ENCODE measurements around the gene TUBA4B. TPM values are rescaled to one million over a fixed set of nuclear protein-coding genes. Genes with fewer than 3 reads are reported as not detected.

The TUBA4B gene
- total RNA-seq, 1 donor from 2014 or later = not detected

- DNase-seq (ENCODE audit: low spot score) = no peak
- Mint-ChIP-seq H3K36me3 (ENCODE audit: low read depth) (peaks cover 73% of the 10 kb centered on the region), H3K27ac (no peak overlapping the region), H3K4me1 (ENCODE audit: low read depth) (peaks cover 43% of the 10 kb centered on the region), H3K4me3 (ENCODE audit: low read depth) (no peak overlapping the region), H3K27me3 (ENCODE audit: low read depth) (no peaks in the 10 kb centered on the region), H3K9me3 (no peaks in the 10 kb centered on the region)
- intact Hi-C loops (cut with micrococcal nuclease) = no loop called here
These were observed 40.0 kb upstream of the TUBA4B start for GRCh38 chr2:219213026-219213415.

- Mint-ChIP-seq H3K27me3 (ENCODE audit: low read depth) (no peaks in the 10 kb centered on the region), H3K36me3 (ENCODE audit: low read depth) (peaks cover 68% of the 10 kb centered on the region), H3K9me3 (no peaks in the 10 kb centered on the region), H3K4me3 (ENCODE audit: low read depth) (no peak overlapping the region), H3K27ac (no peak overlapping the region), H3K4me1 (ENCODE audit: low read depth) (peaks cover 39% of the 10 kb centered on the region)
- intact Hi-C loops (cut with micrococcal nuclease) = no loop called here
- DNase-seq (ENCODE audit: low spot score) = no peak
These were observed 39.5 kb upstream of the TUBA4B start for GRCh38 chr2:219213486-219214071.

- Mint-ChIP-seq H3K36me3 (ENCODE audit: low read depth) (peaks cover 65% of the 10 kb centered on the region), H3K27me3 (ENCODE audit: low read depth) (no peaks in the 10 kb centered on the region), H3K4me1 (ENCODE audit: low read depth) (peaks cover 36% of the 10 kb centered on the region), H3K27ac (no peak overlapping the region), H3K9me3 (no peaks in the 10 kb centered on the region), H3K4me3 (ENCODE audit: low read depth) (no peak overlapping the region)
- intact Hi-C loops (cut with micrococcal nuclease) = no loop called here
- DNase-seq (ENCODE audit: low spot score) = no peak
These were observed 38.9 kb upstream of the TUBA4B start for GRCh38 chr2:219214141-219214540.

- no peak overlapping the region for H3K27ac Mint-ChIP-seq
These were observed 38.3 kb upstream of the TUBA4B start for GRCh38 chr2:219214786-219215185.

GRCh38 chr2:219215871-219216534 is 37.0 kb upstream of the TUBA4B start:
- Mint-ChIP-seq H3K27ac (no peak overlapping the region), H3K27me3 (ENCODE audit: low read depth) (no peaks in the 10 kb centered on the region), H3K4me1 (ENCODE audit: low read depth) (peaks cover 26% of the 10 kb centered on the region), H3K36me3 (ENCODE audit: low read depth) (peaks cover 65% of the 10 kb centered on the region), H3K4me3 (ENCODE audit: low read depth) (no peak overlapping the region), H3K9me3 (no peaks in the 10 kb centered on the region)
- no peak for DNase-seq (ENCODE audit: low spot score)
- intact Hi-C loops (cut with micrococcal nuclease) = no loop called here

More at GRCh38 chr2:219214786-219215185, 38.3 kb upstream of the TUBA4B start:
- Mint-ChIP-seq H3K4me3 (ENCODE audit: low read depth) (no peak overlapping the region), H3K4me1 (ENCODE audit: low read depth) (peaks cover 33% of the 10 kb centered on the region), H3K9me3 (no peaks in the 10 kb centered on the region), H3K27me3 (ENCODE audit: low read depth) (no peaks in the 10 kb centered on the region), H3K36me3 (ENCODE audit: low read depth) (peaks cover 67% of the 10 kb centered on the region)
- no peak for DNase-seq (ENCODE audit: low spot score)
- intact Hi-C loops (cut with micrococcal nuclease) = no loop called here

GRCh38 chr2:219216535-219216915 is 36.5 kb upstream of the TUBA4B start:
- DNase-seq (ENCODE audit: low spot score) = no peak
- intact Hi-C loops (cut with micrococcal nuclease) = no loop called here
- Mint-ChIP-seq H3K4me3 (ENCODE audit: low read depth) (peak overlapping the region; percentile 37), H3K9me3 (no peaks in the 10 kb centered on the region), H3K4me1 (ENCODE audit: low read depth) (peaks cover 22% of the 10 kb centered on the region), H3K27me3 (ENCODE audit: low read depth) (no peaks in the 10 kb centered on the region), H3K27ac (no peak overlapping the region), H3K36me3 (ENCODE audit: low read depth) (peaks cover 64% of the 10 kb centered on the region)

GRCh38 chr2:219218217-219218731 is 34.8 kb upstream of the TUBA4B start:
- H3K27ac Mint-ChIP-seq = peak overlapping the region; percentile 39
- intact Hi-C loops (cut with micrococcal nuclease) = loop anchor here (2.0 kb wide), 3 partner anchors 41 to 61 kb away; partner anchors contain the start of genes CNPPD1, DNAJB2 and NHEJ1
- H3K4me1 Mint-ChIP-seq (ENCODE audit: low read depth) = peaks cover 22% of the 10 kb centered on the region
- no peaks in the 10 kb centered on the region for H3K9me3 Mint-ChIP-seq
- peak overlapping the region; percentile 82 for H3K4me3 Mint-ChIP-seq (ENCODE audit: low read depth)
- H3K27me3 Mint-ChIP-seq (ENCODE audit: low read depth) = no peaks in the 10 kb centered on the region
- H3K36me3 Mint-ChIP-seq (ENCODE audit: low read depth) = peaks cover 66% of the 10 kb centered on the region
- DNase-seq (ENCODE audit: low spot score) = no peak

- H3K27me3 Mint-ChIP-seq (ENCODE audit: low read depth) = no peaks in the 10 kb centered on the region
- H3K9me3 Mint-ChIP-seq = no peaks in the 10 kb centered on the region
- peak; percentile 81 for DNase-seq (ENCODE audit: low spot score)
- intact Hi-C loops (cut with micrococcal nuclease) = loop anchor here (1.0 to 2.0 kb wide), 4 partner anchors 10 to 60 kb away; partner anchors contain the start of genes ANKZF1, ATG9A, CNPPD1 and DNAJB2
- H3K36me3 Mint-ChIP-seq (ENCODE audit: low read depth) = peaks cover 67% of the 10 kb centered on the region
- peak within 1 kb of the TSS; percentile 55 for H3K27ac Mint-ChIP-seq
- H3K4me3 Mint-ChIP-seq (ENCODE audit: low read depth) = peak within 1 kb of the TSS; percentile 82
- H3K4me1 Mint-ChIP-seq (ENCODE audit: low read depth) = peaks cover 22% of the 10 kb centered on the region
These were observed 34.0 kb upstream of the TUBA4B start, which contains the start of gene ABCB6 for GRCh38 chr2:219218732-219219701. Gene ABCB6 (minus strand): TSS chr2:219218958. CDS start chr2:219218673, 285 bp downstream.

GRCh38 chr2:219219784-219220532 is 33.1 kb upstream of the TUBA4B start:
- no peaks in the 10 kb centered on the region for H3K9me3 Mint-ChIP-seq
- no peak for DNase-seq (ENCODE audit: low spot score)
- intact Hi-C loops (cut with micrococcal nuclease) = loop anchor here (1.0 to 2.0 kb wide), 4 partner anchors 9 to 59 kb away; partner anchors contain the start of genes ANKZF1, ATG9A, CNPPD1 and DNAJB2
- H3K4me1 Mint-ChIP-seq (ENCODE audit: low read depth) = peaks cover 22% of the 10 kb centered on the region
- no peak overlapping the region for H3K4me3 Mint-ChIP-seq (ENCODE audit: low read depth)
- no peak overlapping the region for H3K27ac Mint-ChIP-seq
- H3K27me3 Mint-ChIP-seq (ENCODE audit: low read depth) = no peaks in the 10 kb centered on the region
- H3K36me3 Mint-ChIP-seq (ENCODE audit: low read depth) = peaks cover 68% of the 10 kb centered on the region

- no peak for DNase-seq (ENCODE audit: low spot score)
- Mint-ChIP-seq H3K27ac (no peak overlapping the region), H3K36me3 (ENCODE audit: low read depth) (peaks cover 68% of the 10 kb centered on the region), H3K4me3 (ENCODE audit: low read depth) (no peak overlapping the region), H3K9me3 (no peaks in the 10 kb centered on the region), H3K4me1 (ENCODE audit: low read depth) (peaks cover 22% of the 10 kb centered on the region), H3K27me3 (ENCODE audit: low read depth) (no peaks in the 10 kb centered on the region)
- intact Hi-C loops (cut with micrococcal nuclease) = no loop called here
These were observed 32.2 kb upstream of the TUBA4B start for GRCh38 chr2:219220652-219221402.

GRCh38 chr2:219221957-219222518 is 31.0 kb upstream of the TUBA4B start:
- Mint-ChIP-seq H3K9me3 (no peaks in the 10 kb centered on the region), H3K36me3 (ENCODE audit: low read depth) (peaks cover 65% of the 10 kb centered on the region), H3K4me1 (ENCODE audit: low read depth) (peaks cover 17% of the 10 kb centered on the region), H3K27ac (no peak overlapping the region), H3K27me3 (ENCODE audit: low read depth) (no peaks in the 10 kb centered on the region), H3K4me3 (ENCODE audit: low read depth) (no peak overlapping the region)
- no peak for DNase-seq (ENCODE audit: low spot score)
- intact Hi-C loops (cut with micrococcal nuclease) = no loop called here
